CD14-positive monocyte (primary cell): ENCODE measurements around the gene ENPP6. TPM values are rescaled to one million over a fixed set of nuclear protein-coding genes. Genes with fewer than 3 reads are reported as not detected.

Source experiments
- DNase-seq, 3 donors: peaks; one replicate each; pipeline ENCODE4 v3.0.0-alpha.2; 2011 to 2022
- H2AFZ ChIP-seq: 2 replicates; pipeline ENCODE4 v1.6.0; 2012; ENCODE audit warnings: mild to moderate bottlenecking, low read depth, low read length, inconsistent platforms; ENCODE audit not compliant: insufficient read depth, poor library complexity, severe bottlenecking
- H3K27ac ChIP-seq, 2 donors: 1 replicate in 1 of 2; 2 replicates in 1 of 2; pipeline ENCODE4 v1.5.1; 2012 to 2013; ENCODE audit warnings: low read length in 2 of 2, control low read depth in 1 of 2, inconsistent platforms in 1 of 2, low read depth in 1 of 2, mild to moderate bottlenecking in 1 of 2
- H3K27me3 ChIP-seq, 2 donors: one replicate each; pipeline versions ENCODE4 v1.6.0 to v1.6.1; 2011 to 2013; ENCODE audit warnings: low read length in 2 of 2; ENCODE audit not compliant: control insufficient read depth in 2 of 2, insufficient read depth in 2 of 2
- H3K36me3 ChIP-seq, 2 donors: replicated peaks in 1 of 2; 1 replicate in 1 of 2; 2 replicates in 1 of 2; pipeline versions ENCODE4 v1.5.1 to v1.6.1; 2012 to 2013; ENCODE audit warnings: low read length in 2 of 2, control low read depth in 1 of 2, inconsistent platforms in 1 of 2, mild to moderate bottlenecking in 1 of 2; ENCODE audit not compliant: insufficient read depth in 2 of 2, control insufficient read depth in 1 of 2
- H3K4me1 ChIP-seq, 2 donors: 1 replicate in 1 of 2; 2 replicates in 1 of 2; pipeline versions ENCODE4 v1.5.1 to v1.6.1; 2012 to 2013; ENCODE audit warnings: low read length in 2 of 2, control low read depth in 1 of 2, inconsistent platforms in 1 of 2, mild to moderate bottlenecking in 1 of 2, moderate library complexity in 1 of 2; ENCODE audit not compliant: insufficient read depth in 2 of 2, control insufficient read depth in 1 of 2
- H3K4me2 ChIP-seq: replicated peaks from 2 replicates; pipeline ENCODE3; 2012; ENCODE audit warnings: low read length, moderate library complexity, mild to moderate bottlenecking; ENCODE audit not compliant: poor library complexity, severe bottlenecking; ENCODE audit errors: extremely low read depth
- H3K4me3 ChIP-seq, 3 experiments: fragments of 200-600 bp in 1 of 3; sonication (generic) in 1 of 3; replicated peaks in 1 of 3; 1 replicate in 2 of 3; 2 replicates in 1 of 3; pipeline ENCODE4 v1.5.1; 2011 to 2013; ENCODE audit warnings: low read length in 3 of 3, mild to moderate bottlenecking in 3 of 3, control low read depth in 2 of 3, low read depth in 2 of 3, inconsistent platforms in 1 of 3, moderate library complexity in 1 of 3
- H3K79me2 ChIP-seq: 2 replicates; pipeline ENCODE4 v1.6.0; 2012; ENCODE audit warnings: mild to moderate bottlenecking, control low read depth, inconsistent platforms, low read length, moderate library complexity; ENCODE audit not compliant: insufficient read depth
- H3K9ac ChIP-seq: 2 replicates; pipeline ENCODE4 v1.6.0; 2017; ENCODE audit warnings: low read length, mild to moderate bottlenecking; ENCODE audit not compliant: insufficient read depth, poor library complexity, severe bottlenecking
- H3K9me3 ChIP-seq, 2 donors: replicated peaks in 1 of 2; 1 replicate in 1 of 2; 2 replicates in 1 of 2; pipeline versions ENCODE4 v1.5.1 to v1.6.1; 2012 to 2013; ENCODE audit warnings: low read length in 2 of 2, control low read depth in 1 of 2; ENCODE audit not compliant: control insufficient read depth in 1 of 2, insufficient read depth in 1 of 2
- H4K20me1 ChIP-seq: 2 replicates; pipeline ENCODE4 v1.6.0; 2012; ENCODE audit warnings: mild to moderate bottlenecking, low read length, control low read depth, moderate library complexity; ENCODE audit not compliant: insufficient read depth
- H3K27ac Mint-ChIP-seq, 7 donors: one replicate each; pipeline ENCODE4 v1.8.0; 2020; ENCODE audit warnings: mild to moderate bottlenecking in 7 of 7, mixed read lengths in 7 of 7, moderate library complexity in 6 of 7, inconsistent platforms in 2 of 7
- H3K27me3 Mint-ChIP-seq, 3 donors: one replicate each; pipeline ENCODE4 v1.8.0; 2021 to 2022; ENCODE audit warnings: low read depth in 3 of 3, mild to moderate bottlenecking in 3 of 3, mixed read lengths in 3 of 3, moderate library complexity in 3 of 3, inconsistent platforms in 1 of 3
- H3K36me3 Mint-ChIP-seq, 2 donors: one replicate each; pipeline ENCODE4 v1.8.0; 2020; ENCODE audit warnings: mixed read lengths in 2 of 2, inconsistent platforms in 1 of 2, mild to moderate bottlenecking in 1 of 2
- H3K4me1 Mint-ChIP-seq: one replicate; pipeline ENCODE4 v1.8.0; 2020; ENCODE audit warnings: mild to moderate bottlenecking, mixed read lengths
- H3K4me3 Mint-ChIP-seq, 2 donors: one replicate each; pipeline ENCODE4 v1.8.0; 2020; ENCODE audit warnings: mild to moderate bottlenecking in 2 of 2, mixed read lengths in 2 of 2, moderate library complexity in 1 of 2
- H3K9me3 Mint-ChIP-seq, 7 donors: one replicate each; pipeline ENCODE4 v1.8.0; 2020 to 2022; ENCODE audit warnings: mixed read lengths in 7 of 7, mild to moderate bottlenecking in 6 of 7, moderate library complexity in 6 of 7, inconsistent platforms in 2 of 7
- CTCF ChIP-seq: fragments of 200-600 bp; IDR thresholded peaks from one replicate; pipeline ENCODE4 v1.8.0; 2022; ENCODE audit warnings: antibody characterized with exemption, mild to moderate bottlenecking
- WGBS: methylation state at CpG from one replicate; pipeline ENCODE4 v1.1.5; 2013; ENCODE audit warnings: missing lambda C conversion rate; ENCODE audit not compliant: insufficient coverage; 5-methylcytosine and 5-hydroxymethylcytosine counted together
- intact Hi-C, 2 donors: fragments of 100-400 bp; cut with micrococcal nuclease; formaldehyde crosslinking; loops; one replicate each; pipeline versions ENCODE4 v1.15.0 to v1.15.1; 2023
- polyA plus RNA-seq, 3 donors: library from polyadenylated mRNA; depleted of rRNA in 1 of 3; unstranded in 2 of 3; stranded (reverse) in 1 of 3; fragments of 300-500 nt in 2 of 3; fragments of >200 nt in 1 of 3; fragmentation: Illumina TruSeq in 2 of 3; gene quantifications; 1 replicate in 2 of 3; 2 replicates in 1 of 3; pipeline ENCODE4 v1.2.3, GENCODE V29; 2012 to 2021

The ENPP6 gene
- polyA plus RNA-seq, 3 donors, result 0.05 TPM; not detected in 2

DNA sequence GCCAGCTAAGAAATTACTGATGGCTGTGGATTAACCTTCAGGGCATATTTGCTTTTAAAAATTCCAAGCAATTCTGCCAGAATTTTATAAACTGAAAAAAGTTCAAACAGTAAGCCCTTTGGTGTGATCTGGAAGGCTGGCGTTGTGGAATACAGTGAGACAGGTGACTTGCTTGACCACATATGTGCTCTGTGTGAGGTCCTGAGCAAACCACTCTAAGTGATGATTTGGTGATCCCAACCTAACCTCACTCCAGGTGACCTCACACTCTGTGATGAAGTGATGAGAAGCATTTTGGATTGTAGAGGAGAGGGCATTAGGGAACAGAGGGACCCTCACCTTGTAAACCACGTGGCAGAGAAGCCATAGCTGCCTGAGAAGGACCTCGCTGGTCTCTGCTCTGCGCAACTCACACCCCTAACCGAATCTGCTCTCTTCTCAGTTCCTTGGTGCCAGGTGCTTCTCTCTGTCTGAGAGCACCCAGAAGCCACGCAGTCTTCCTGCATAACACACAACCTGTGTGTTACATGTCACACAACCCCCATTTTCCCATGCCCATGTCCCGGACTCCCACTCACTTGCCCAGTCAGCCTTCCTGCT is 106.3 kb downstream of the ENPP6 start:
- no peaks in the 10 kb centered on the region for H3K79me2 ChIP-seq
- no peaks in the 10 kb centered on the region for H3K4me1 ChIP-seq
- H3K9me3 Mint-ChIP-seq, result peaks cover 0 to 3% (median 0%) of the 10 kb centered on the region in 7 donors
- no peaks in the 10 kb centered on the region for H3K9me3 ChIP-seq
- no peak overlapping the region for H3K27ac ChIP-seq
- no peak overlapping the region for H2AFZ ChIP-seq
- no peaks in the 10 kb centered on the region for H4K20me1 ChIP-seq
- 85% methylated on average over 5 of the region's 7 CpGs for WGBS
- intact Hi-C loops, result no loop called here
- no peak for TF ChIP-seq CTCF
- H3K9ac ChIP-seq, result no peak overlapping the region
- no peaks in the 10 kb centered on the region for H3K36me3 ChIP-seq
- H3K27me3 ChIP-seq, result no peaks in the 10 kb centered on the region
- H3K27ac Mint-ChIP-seq, result no peak overlapping the region
- H3K4me3 Mint-ChIP-seq, result peak overlapping the region in 1 of 2 donors; percentile 0
- DNase-seq, result no peak
- H3K27me3 Mint-ChIP-seq, result peaks cover 4 to 5% (median 5%) of the 10 kb centered on the region in 3 donors
- H3K4me1 Mint-ChIP-seq, result no peaks in the 10 kb centered on the region
- no peak overlapping the region for H3K4me3 ChIP-seq
- no peak overlapping the region for H3K4me2 ChIP-seq
- no peaks in the 10 kb centered on the region for H3K36me3 Mint-ChIP-seq

GRCh38 chr4:184110452-184111224 is 107.0 kb downstream of the ENPP6 start:
- Histone ChIP-seq H3K9ac (no peak overlapping the region), H3K27ac (no peak overlapping the region), H3K9me3 (no peaks in the 10 kb centered on the region), H4K20me1 (no peaks in the 10 kb centered on the region), H3K4me1 (no peaks in the 10 kb centered on the region), H3K27me3 (no peaks in the 10 kb centered on the region), H3K79me2 (no peaks in the 10 kb centered on the region), H3K4me2 (no peak overlapping the region), H2AFZ (no peak overlapping the region), H3K36me3 (no peaks in the 10 kb centered on the region), H3K4me3 (no peak overlapping the region)
- no peak for DNase-seq
- peaks cover 0 to 3% (median 0%) of the 10 kb centered on the region in 7 donors for H3K9me3 Mint-ChIP-seq
- no peak for TF ChIP-seq CTCF
- H3K27ac Mint-ChIP-seq, result no peak overlapping the region
- H3K27me3 Mint-ChIP-seq, result peaks cover 4 to 5% (median 5%) of the 10 kb centered on the region in 3 donors
- intact Hi-C loops, result no loop called here
- no peaks in the 10 kb centered on the region for H3K4me1 Mint-ChIP-seq
- no peak overlapping the region for H3K4me3 Mint-ChIP-seq
- WGBS, result 93% methylated on average over 8 of the region's 14 CpGs
- H3K36me3 Mint-ChIP-seq, result no peaks in the 10 kb centered on the region
